Memory B cell (primary cell): ENCODE data around the gene NF1.
A peak's percentile ranks its signal among the peaks of the same experiment; 100 is the strongest.
"Not testable (repeated sequence)": the region's sequence is repeated elsewhere in the genome, so short reads cannot be mapped to it uniquely, and the experiment has no call there.

Experiments
- ATAC-seq: fragments of 150-1000 bp; cut with Tn5 transposase; 2 replicates; pipeline ENCODE4 v1.10.0; 2021; ENCODE audit warnings: low read depth, mild to moderate bottlenecking, moderate library complexity
- DNase-seq, 2 donors: peaks; one replicate each; pipeline ENCODE4 v3.0.0; 2022; ENCODE audit warnings: low spot score in 2 of 2
- H3K27ac Mint-ChIP-seq: one replicate; pipeline ENCODE4 v1.8.0; 2022; ENCODE audit warnings: mild to moderate bottlenecking, moderate library complexity, mixed read lengths
- H3K27me3 Mint-ChIP-seq: one replicate; pipeline ENCODE4 v1.8.0; 2022; ENCODE audit warnings: mixed read lengths
- H3K36me3 Mint-ChIP-seq: one replicate; pipeline ENCODE4 v1.8.0; 2022; ENCODE audit warnings: mild to moderate bottlenecking, mixed read lengths
- H3K4me1 Mint-ChIP-seq: one replicate; pipeline ENCODE4 v1.8.0; 2022; ENCODE audit warnings: mixed read lengths
- H3K4me3 Mint-ChIP-seq: one replicate; pipeline ENCODE4 v1.8.0; 2022; ENCODE audit warnings: mild to moderate bottlenecking, moderate library complexity, mixed read lengths
- H3K9me3 Mint-ChIP-seq: one replicate; pipeline ENCODE4 v1.8.0; 2022; ENCODE audit warnings: mixed read lengths

NF1 gene

GRCh38 chr17:31308372-31309334 lies 213.9 kb downstream of the NF1 start:
- H3K36me3 Mint-ChIP-seq: peaks cover 46% of the 10 kb centered on the region
- peak overlapping the region; percentile 90 for H3K27ac Mint-ChIP-seq
- H3K27me3 Mint-ChIP-seq: no peaks in the 10 kb centered on the region
- peak; percentile 45 for ATAC-seq
- peak overlapping the region; percentile 82 for H3K4me3 Mint-ChIP-seq
- no peak for DNase-seq
- H3K4me1 Mint-ChIP-seq: peaks cover 44% of the 10 kb centered on the region
- H3K9me3 Mint-ChIP-seq: peaks cover 4% of the 10 kb centered on the region

GRCh38 chr17:31309556-31309955 lies 214.8 kb downstream of the NF1 start:
- Mint-ChIP-seq H3K4me3 (peak overlapping the region; percentile 82), H3K36me3 (peaks cover 39% of the 10 kb centered on the region), H3K27ac (peak overlapping the region; percentile 90), H3K4me1 (peaks cover 40% of the 10 kb centered on the region), H3K27me3 (no peaks in the 10 kb centered on the region), H3K9me3 (peaks cover 4% of the 10 kb centered on the region)
- ATAC-seq: peak; percentile 81
- DNase-seq: peak in 1 of 2 donors; percentile 69

GRCh38 chr17:31310260-31310659 lies 215.5 kb downstream of the NF1 start:
- Mint-ChIP-seq H3K4me1 (peaks cover 37% of the 10 kb centered on the region), H3K36me3 (peaks cover 32% of the 10 kb centered on the region), H3K27me3 (no peaks in the 10 kb centered on the region), H3K27ac (peak overlapping the region; percentile 90), H3K9me3 (no peaks in the 10 kb centered on the region), H3K4me3 (peak overlapping the region; percentile 82)
- no peak for DNase-seq
- peak; percentile 14 for ATAC-seq

DNA sequence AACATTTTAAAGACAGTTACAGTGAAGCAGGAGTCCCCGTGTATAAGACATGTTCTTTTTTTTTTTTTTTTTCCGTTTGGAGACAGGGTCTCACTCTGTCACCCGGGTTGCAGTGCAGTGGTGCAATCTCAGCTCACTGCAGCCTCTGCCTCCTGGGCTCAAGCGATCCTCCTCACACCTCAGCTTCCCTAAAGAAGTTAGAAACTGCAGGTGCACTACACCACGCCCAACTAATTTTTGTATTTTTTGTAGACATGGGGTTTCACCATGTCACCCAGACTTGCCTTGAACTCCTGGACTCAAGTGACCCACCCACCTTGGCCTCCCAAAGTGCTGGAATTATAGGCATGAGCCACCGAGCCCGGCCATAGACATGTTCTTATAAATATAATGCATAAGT lies 216.1 kb downstream of the NF1 start:
- H3K36me3 Mint-ChIP-seq: peaks cover 26% of the 10 kb centered on the region
- no peak for ATAC-seq
- H3K27me3 Mint-ChIP-seq: no peaks in the 10 kb centered on the region
- peaks cover 34% of the 10 kb centered on the region for H3K4me1 Mint-ChIP-seq
- no peak for DNase-seq
- H3K9me3 Mint-ChIP-seq: no peaks in the 10 kb centered on the region
- H3K4me3 Mint-ChIP-seq: peak overlapping the region; percentile 82
- peak overlapping the region; percentile 90 for H3K27ac Mint-ChIP-seq

GRCh38 chr17:31311526-31311925 lies 216.7 kb downstream of the NF1 start:
- DNase-seq: no peak
- H3K9me3 Mint-ChIP-seq: no peaks in the 10 kb centered on the region
- H3K4me1 Mint-ChIP-seq: peaks cover 29% of the 10 kb centered on the region
- no peaks in the 10 kb centered on the region for H3K27me3 Mint-ChIP-seq
- peak overlapping the region; percentile 90 for H3K27ac Mint-ChIP-seq
- H3K4me3 Mint-ChIP-seq: peak overlapping the region; percentile 82
- ATAC-seq: no peak
- peaks cover 20% of the 10 kb centered on the region for H3K36me3 Mint-ChIP-seq

DNA sequence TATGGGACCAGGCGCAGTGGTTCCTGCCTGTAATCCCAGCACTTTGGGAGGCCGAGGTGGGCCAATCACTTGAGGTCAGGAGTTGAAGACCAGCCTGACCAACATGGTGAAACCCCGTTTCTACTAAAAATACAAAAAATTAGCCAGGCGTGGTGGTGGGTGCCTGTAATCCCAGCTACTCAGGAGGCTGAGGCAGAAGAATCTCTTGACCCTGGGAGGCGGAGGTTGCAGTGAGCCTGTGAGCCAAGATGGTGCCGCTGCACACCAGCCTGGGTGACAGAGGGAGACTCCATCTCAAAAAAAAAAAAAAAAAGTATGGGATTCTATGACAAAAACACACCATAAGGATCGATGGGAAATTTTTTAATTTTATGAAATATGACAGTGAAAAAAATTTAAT lies 217.4 kb downstream of the NF1 start:
- not testable (repeated sequence) for H3K9me3 Mint-ChIP-seq, H3K27me3 Mint-ChIP-seq
- H3K36me3 Mint-ChIP-seq: peaks cover 19% of the 10 kb centered on the region
- peak overlapping the region; percentile 90 for H3K27ac Mint-ChIP-seq
- H3K4me1 Mint-ChIP-seq: peaks cover 28% of the 10 kb centered on the region
- peak in 1 of 2 donors; percentile 22 for DNase-seq
- peak overlapping the region; percentile 82 for H3K4me3 Mint-ChIP-seq
- peak; percentile 21 for ATAC-seq

DNA sequence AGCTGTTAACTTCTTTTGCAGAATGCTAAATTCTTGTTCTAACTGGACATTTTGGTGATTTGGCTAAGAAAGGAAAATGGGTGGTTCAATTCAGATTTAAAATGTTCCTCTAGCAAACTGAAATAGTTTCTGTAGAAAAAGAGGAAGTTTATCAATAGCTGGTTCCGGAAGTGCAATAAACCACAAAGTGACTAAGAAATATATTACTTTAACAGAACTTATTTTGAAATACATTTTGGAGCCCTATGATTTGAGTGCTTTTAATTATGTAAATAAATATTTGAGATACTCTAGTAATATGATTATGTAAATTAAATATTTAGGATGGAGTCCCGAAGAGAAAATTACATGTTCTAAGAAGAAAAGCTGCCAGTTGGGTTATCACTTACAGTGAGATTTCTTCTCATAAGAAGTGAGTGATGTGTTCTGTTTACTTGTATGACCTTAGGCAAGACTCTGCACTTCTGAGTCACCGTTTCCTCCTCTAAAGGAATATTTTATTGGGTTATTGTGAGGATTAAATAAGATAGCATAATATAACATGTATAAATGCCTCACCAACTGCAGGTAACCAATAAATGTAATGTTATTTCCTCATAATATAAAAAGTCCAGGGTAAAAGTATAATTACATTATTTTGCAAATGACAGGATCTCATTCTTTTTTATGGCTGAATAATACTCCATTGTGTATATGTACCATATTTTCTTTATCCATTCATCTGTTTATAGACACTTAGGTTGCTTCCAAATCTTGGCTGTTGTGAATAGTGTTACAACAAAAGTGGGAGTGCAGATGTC lies 219.4 kb downstream of the NF1 start, which contains the start of gene EVI2B:
Gene EVI2B (minus strand): TSS at position 73 of the 800 bp plus-strand sequence. CDS start 8,445 bp downstream, outside the sequence.
- peak within 1 kb of the TSS; percentile 92 for H3K27ac Mint-ChIP-seq
- peak in 1 of 2 donors; percentile 32 for DNase-seq
- ATAC-seq: peak; percentile 51
- peak within 1 kb of the TSS; percentile 96 for H3K4me3 Mint-ChIP-seq
- peaks cover 22% of the 10 kb centered on the region for H3K4me1 Mint-ChIP-seq
- H3K9me3 Mint-ChIP-seq: no peaks in the 10 kb centered on the region
- peaks cover 19% of the 10 kb centered on the region for H3K36me3 Mint-ChIP-seq
- no peaks in the 10 kb centered on the region for H3K27me3 Mint-ChIP-seq

- H3K36me3 Mint-ChIP-seq: peaks cover 19% of the 10 kb centered on the region
- no peak for DNase-seq
- H3K27ac Mint-ChIP-seq: peak overlapping the region; percentile 92
- H3K27me3 Mint-ChIP-seq: no peaks in the 10 kb centered on the region
- H3K4me1 Mint-ChIP-seq: peaks cover 19% of the 10 kb centered on the region
- peak overlapping the region; percentile 70 for H3K4me3 Mint-ChIP-seq
- H3K9me3 Mint-ChIP-seq: no peaks in the 10 kb centered on the region
- no peak for ATAC-seq
Observed at GRCh38 chr17:31314782-31315100, 220.0 kb downstream of the NF1 start.

DNA sequence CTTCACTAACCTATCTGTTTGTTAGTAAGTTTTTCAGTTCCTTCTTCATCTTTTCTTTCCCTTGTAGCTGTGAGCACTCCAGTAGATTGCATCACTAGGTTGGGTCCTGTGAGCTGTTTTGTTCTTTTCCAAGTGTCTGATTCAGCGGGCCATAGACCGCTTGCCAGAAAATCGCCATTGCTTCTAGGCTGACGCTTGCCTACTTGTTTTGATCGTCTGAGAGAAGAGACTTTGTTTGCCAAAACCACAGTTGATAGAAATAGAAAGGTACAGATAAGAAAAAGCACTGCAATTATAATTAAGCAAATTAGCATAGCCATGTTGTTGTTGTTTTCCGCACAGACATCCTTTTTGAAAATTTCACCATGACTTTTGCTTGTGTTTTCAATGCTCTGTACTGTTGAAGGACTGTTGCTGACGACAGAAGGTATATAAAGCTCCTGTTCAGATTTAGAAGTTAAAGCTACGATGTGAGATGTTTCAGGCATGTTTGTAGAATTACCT lies 223.6 kb downstream of the NF1 start:
- no peaks in the 10 kb centered on the region for H3K27me3 Mint-ChIP-seq
- H3K4me1 Mint-ChIP-seq: peaks cover 17% of the 10 kb centered on the region
- H3K27ac Mint-ChIP-seq: peak overlapping the region; percentile 92
- peaks cover 4% of the 10 kb centered on the region for H3K36me3 Mint-ChIP-seq
- no peak for DNase-seq
- peak; percentile 9 for ATAC-seq
- no peaks in the 10 kb centered on the region for H3K9me3 Mint-ChIP-seq
- peak overlapping the region; percentile 88 for H3K4me3 Mint-ChIP-seq

- Mint-ChIP-seq H3K4me1 (peaks cover 21% of the 10 kb centered on the region), H3K4me3 (peak overlapping the region; percentile 88)
- ATAC-seq: peak; percentile 76
Observed at GRCh38 chr17:31318851-31319661, 224.3 kb downstream of the NF1 start.

DNA sequence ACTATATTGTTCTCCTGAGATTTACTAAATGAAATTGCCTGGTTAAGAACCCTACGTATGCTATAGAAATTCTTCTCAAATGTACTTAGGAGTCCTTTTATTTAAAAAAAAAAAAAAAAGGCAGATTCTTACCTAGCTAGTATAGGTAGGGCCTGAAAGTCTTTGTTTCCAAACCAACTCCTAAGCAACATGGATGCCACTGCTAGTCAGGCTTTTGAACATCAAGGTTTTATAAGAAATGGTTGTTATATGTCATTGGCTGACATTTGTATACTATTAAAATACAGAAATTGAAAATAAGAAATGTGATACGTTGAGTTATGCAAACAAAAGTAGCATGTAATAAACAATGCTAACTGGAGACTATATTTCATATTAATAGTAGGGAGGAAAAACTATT lies 225.5 kb downstream of the NF1 start:
- no peaks in the 10 kb centered on the region for H3K27me3 Mint-ChIP-seq
- ATAC-seq (no peak), DNase-seq (no peak)
- peak overlapping the region; percentile 84 for H3K4me3 Mint-ChIP-seq
- peaks cover 4% of the 10 kb centered on the region for H3K36me3 Mint-ChIP-seq
- no peak overlapping the region for H3K27ac Mint-ChIP-seq
- H3K9me3 Mint-ChIP-seq: no peaks in the 10 kb centered on the region
- H3K4me1 Mint-ChIP-seq: peaks cover 17% of the 10 kb centered on the region

More at GRCh38 chr17:31318851-31319661, 224.3 kb downstream of the NF1 start:
- Mint-ChIP-seq H3K27ac (peak overlapping the region; percentile 92), H3K36me3 (peaks cover 4% of the 10 kb centered on the region), H3K27me3 (no peaks in the 10 kb centered on the region), H3K9me3 (no peaks in the 10 kb centered on the region)
- peak in 1 of 2 donors; percentile 56 for DNase-seq

- H3K4me1 Mint-ChIP-seq: peaks cover 17% of the 10 kb centered on the region
- H3K27ac Mint-ChIP-seq: peak overlapping the region; percentile 85
- DNase-seq (no peak), ATAC-seq (no peak)
- peaks cover 6% of the 10 kb centered on the region for H3K36me3 Mint-ChIP-seq
- peak overlapping the region; percentile 84 for H3K4me3 Mint-ChIP-seq
- H3K27me3 Mint-ChIP-seq: no peaks in the 10 kb centered on the region
- no peaks in the 10 kb centered on the region for H3K9me3 Mint-ChIP-seq
Observed at GRCh38 chr17:31320791-31321190, 226.0 kb downstream of the NF1 start.

DNA sequence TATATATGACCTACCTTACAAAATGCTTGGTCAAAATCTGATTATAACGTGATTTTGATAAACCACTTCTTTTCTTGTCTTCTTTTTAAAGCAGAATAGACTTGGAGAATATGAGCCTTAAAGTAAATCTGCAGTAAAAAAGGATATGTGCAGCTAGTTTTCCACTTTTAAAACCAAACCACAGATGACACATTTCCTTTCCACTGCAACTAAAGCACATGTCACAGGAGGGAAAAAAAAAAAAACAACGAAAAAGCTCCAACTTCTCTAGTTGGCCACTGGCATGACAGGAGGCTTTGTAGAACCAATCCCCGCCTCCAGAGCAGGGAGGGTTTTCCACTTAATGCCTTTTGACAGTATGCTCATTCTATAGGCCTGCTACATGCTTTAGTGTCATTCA lies 226.7 kb downstream of the NF1 start, which contains the start of gene EVI2A:
Gene EVI2A (minus strand): TSS at position 142 of the 400 bp plus-strand sequence. CDS start 2,609 bp downstream, outside the sequence.
- H3K27ac Mint-ChIP-seq: peak within 1 kb of the TSS; percentile 85
- ATAC-seq: peak; percentile 61
- H3K27me3 Mint-ChIP-seq: no peaks in the 10 kb centered on the region
- H3K9me3 Mint-ChIP-seq: no peaks in the 10 kb centered on the region
- H3K36me3 Mint-ChIP-seq: peaks cover 8% of the 10 kb centered on the region
- peak within 1 kb of the TSS; percentile 84 for H3K4me3 Mint-ChIP-seq
- peaks cover 17% of the 10 kb centered on the region for H3K4me1 Mint-ChIP-seq
- DNase-seq: peak in 1 of 2 donors; percentile 32
